Measurements from ENCODE around the gene MAN1A1. TPM values are rescaled to one million over a fixed set of nuclear protein-coding genes. Genes with fewer than 3 reads are reported as not detected.
A peak's percentile ranks its signal among the peaks of the same experiment; 100 is the strongest.

The MAN1A1 gene
- polyA plus RNA-seq, 1 donor (not counting 4 experiments of a cell fraction or from before 2014, with no cell fraction given) = 20.2 TPM

- dilution Hi-C loops (cut with MboI; ENCODE audit: extremely low pct_ligation_motif_present, low sequenced_read_pairs) = no loop called here
- no peak overlapping the region for H3K4me3 ChIP-seq (ENCODE audit: control insufficient read depth in 2 of 3, extremely low read depth in 1 of 3, insufficient read depth in 2 of 3, low read depth in 1 of 3, low read length in 3 of 3)
Measured at GRCh38 chr6:119237177-119237715, 112.3 kb downstream of the MAN1A1 start.

GRCh38 chr6:119234941-119235340, 114.6 kb downstream of the MAN1A1 start:
- no peaks in the 10 kb centered on the region for H3K4me1 ChIP-seq (ENCODE audit: control insufficient read depth, extremely low read depth, insufficient read depth, low read length)
- no peak overlapping the region for H3K4me3 ChIP-seq (ENCODE audit: control insufficient read depth in 2 of 3, extremely low read depth in 1 of 3, insufficient read depth in 2 of 3, low read depth in 1 of 3, low read length in 3 of 3)
- FAIRE-seq (no peak), DNase-seq (ENCODE audit: low read depth, low spot score) (no peak)
- H3K27me3 ChIP-seq (ENCODE audit: control insufficient read depth, extremely low read depth, insufficient read depth, low read length) = no peaks in the 10 kb centered on the region
- no peak overlapping the region for H3K27ac ChIP-seq (ENCODE audit: control insufficient read depth, insufficient read depth, low read length)
- H4K20me1 ChIP-seq (ENCODE audit: control insufficient read depth, extremely low read depth, insufficient read depth, low read length) = no peaks in the 10 kb centered on the region
- TF ChIP-seq CTCF (optimal IDR thresholded peaks at IDR 0.05 in 1 of 3, IDR thresholded peaks at IDR 0.05 in 1 of 3, conservative IDR thresholded peaks at IDR 0.05 in 1 of 3; ENCODE audit: extremely low read depth in 1 of 3, insufficient read depth in 2 of 3, low read length in 3 of 3) (no peak), EZH2 (IDR thresholded peaks at IDR 0.05; ENCODE audit: low read length) (no peak)
- H2AFZ ChIP-seq (ENCODE audit: control insufficient read depth, low read length) = no peak overlapping the region
- H3K36me3 ChIP-seq (ENCODE audit: control insufficient read depth in 2 of 2, extremely low read depth in 1 of 2, insufficient read depth in 2 of 2, low read length in 2 of 2) = no peaks in the 10 kb centered on the region
- no peaks in the 10 kb centered on the region for H3K9me3 ChIP-seq (ENCODE audit: control insufficient read depth, low read depth, low read length)
- H3K4me2 ChIP-seq (ENCODE audit: control insufficient read depth, extremely low read depth, insufficient read depth, low read depth, low read length) = no peak overlapping the region
- no peaks in the 10 kb centered on the region for H3K79me2 ChIP-seq (ENCODE audit: control insufficient read depth, insufficient read depth, low read length)
- no peaks in the 10 kb centered on the region for H3K9me1 ChIP-seq (ENCODE audit: control insufficient read depth, extremely low read depth, insufficient read depth, low read length)
- dilution Hi-C loops (cut with MboI; ENCODE audit: extremely low pct_ligation_motif_present, low sequenced_read_pairs) = no loop called here
- H3K9ac ChIP-seq (ENCODE audit: control insufficient read depth, extremely low read depth, insufficient read depth, low read length) = no peak overlapping the region

More at GRCh38 chr6:119237177-119237715, 112.3 kb downstream of the MAN1A1 start:
- Histone ChIP-seq H4K20me1 (ENCODE audit: control insufficient read depth, extremely low read depth, insufficient read depth, low read length) (no peaks in the 10 kb centered on the region), H3K4me2 (ENCODE audit: control insufficient read depth, extremely low read depth, insufficient read depth, low read depth, low read length) (no peak overlapping the region), H3K9ac (ENCODE audit: control insufficient read depth, extremely low read depth, insufficient read depth, low read length) (no peak overlapping the region), H3K36me3 (ENCODE audit: control insufficient read depth in 2 of 2, extremely low read depth in 1 of 2, insufficient read depth in 2 of 2, low read length in 2 of 2) (no peaks in the 10 kb centered on the region), H3K9me1 (ENCODE audit: control insufficient read depth, extremely low read depth, insufficient read depth, low read length) (no peaks in the 10 kb centered on the region), H2AFZ (ENCODE audit: control insufficient read depth, low read length) (no peak overlapping the region), H3K79me2 (ENCODE audit: control insufficient read depth, insufficient read depth, low read length) (no peaks in the 10 kb centered on the region), H3K9me3 (ENCODE audit: control insufficient read depth, low read depth, low read length) (no peaks in the 10 kb centered on the region), H3K4me1 (ENCODE audit: control insufficient read depth, extremely low read depth, insufficient read depth, low read length) (peaks cover 7% of the 10 kb centered on the region), H3K27me3 (ENCODE audit: control insufficient read depth, extremely low read depth, insufficient read depth, low read length) (no peaks in the 10 kb centered on the region), H3K27ac (ENCODE audit: control insufficient read depth, insufficient read depth, low read length) (no peak overlapping the region)
- DNase-seq (ENCODE audit: low read depth, low spot score) (no peak), FAIRE-seq (peak; percentile 100)
- TF ChIP-seq EZH2 (IDR thresholded peaks at IDR 0.05; ENCODE audit: low read length) (no peak), CTCF (optimal IDR thresholded peaks at IDR 0.05 in 1 of 3, IDR thresholded peaks at IDR 0.05 in 1 of 3, conservative IDR thresholded peaks at IDR 0.05 in 1 of 3; ENCODE audit: extremely low read depth in 1 of 3, insufficient read depth in 2 of 3, low read length in 3 of 3) (no peak)

Data from keratinocyte (primary cell).